HG03025 (cell line): ENCODE results near the gene DIAPH3.

ENCODE experiments used
- ATAC-seq: cut with Tn5 transposase; IDR thresholded peaks from one replicate; pipeline ENCODE4 v1.9.1; 2021; ENCODE audit warnings: mild to moderate bottlenecking, moderate library complexity; ENCODE audit not compliant: unreplicated experiment, low FRiP score

DIAPH3 gene

DNA sequence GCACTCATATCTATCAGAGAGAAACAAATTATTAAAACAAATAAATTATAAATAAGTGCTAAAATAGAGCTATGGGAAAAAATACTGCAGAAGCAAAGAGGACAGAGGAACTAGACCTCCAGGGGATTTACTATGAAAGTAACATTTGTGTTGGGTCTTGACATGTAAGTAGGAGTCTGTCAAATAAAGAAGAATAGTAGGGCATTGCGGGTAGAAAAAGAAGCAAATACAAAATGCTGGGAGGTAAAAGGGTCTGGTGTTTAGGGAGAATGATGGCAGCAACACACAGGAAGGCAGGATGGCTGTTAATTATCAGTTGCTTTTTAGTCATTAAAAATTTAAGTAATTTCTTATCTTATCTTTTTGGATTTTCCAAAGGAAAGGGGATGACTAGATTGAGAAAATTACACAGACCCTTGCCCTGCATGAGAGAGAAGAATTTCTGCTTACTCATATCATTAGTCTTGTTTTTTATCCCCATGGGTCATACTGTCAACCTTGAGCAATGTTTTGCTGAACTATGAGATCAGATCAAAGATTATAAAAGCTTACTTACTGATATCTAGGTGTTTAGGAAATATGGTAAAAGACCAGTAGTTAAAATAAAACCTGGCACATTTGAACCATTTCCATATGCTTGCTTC, 472.7 kb downstream of the DIAPH3 start:
- no peak for ATAC-seq

DNA sequence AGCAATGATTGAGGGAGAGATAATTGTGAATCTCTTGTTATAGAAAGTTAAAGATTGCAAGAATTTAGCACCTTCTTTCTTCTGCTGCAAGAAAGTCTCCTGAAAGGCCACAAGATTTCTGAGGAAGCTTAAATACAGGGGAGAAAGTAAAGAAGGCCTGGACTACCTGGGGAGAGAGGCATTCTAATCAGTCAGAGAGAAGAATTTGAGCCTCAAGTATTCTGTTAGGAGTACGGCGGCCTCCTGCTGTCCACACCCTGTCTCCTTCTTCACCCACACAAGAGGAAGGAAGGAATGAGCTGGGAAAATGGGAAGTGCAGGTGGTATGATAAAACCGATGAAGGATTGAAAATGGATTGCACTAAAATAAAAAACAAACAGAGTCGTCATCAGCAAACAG, 474.7 kb downstream of the DIAPH3 start:
- no peak for ATAC-seq

DNA sequence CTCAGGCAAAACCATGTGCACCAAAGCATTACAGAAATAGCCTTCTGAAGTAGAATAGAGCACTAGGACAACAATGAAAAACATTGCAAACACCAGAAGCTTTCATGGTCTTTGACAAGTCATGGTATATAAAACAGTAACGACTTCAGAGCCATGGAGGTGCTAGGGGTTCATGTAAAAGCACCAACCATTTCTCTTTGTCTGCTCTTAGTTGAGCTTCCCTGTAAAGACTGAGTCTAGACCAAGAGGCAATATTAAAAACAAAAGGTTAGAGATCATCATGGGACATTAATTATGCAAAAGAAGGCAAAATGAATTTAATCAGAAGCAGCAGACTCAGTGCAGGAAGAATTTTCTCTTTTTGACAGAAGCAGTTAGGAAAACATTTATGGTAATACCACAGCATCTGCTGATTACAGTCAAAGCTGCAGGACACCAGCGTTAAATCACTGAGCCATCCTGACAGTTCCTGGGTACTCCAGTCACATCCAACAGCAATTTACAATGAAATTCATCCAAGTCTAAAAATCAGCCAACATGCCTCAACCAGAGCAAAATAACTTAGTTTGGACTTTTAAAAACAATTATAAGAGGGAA, 476.8 kb downstream of the DIAPH3 start:
- ATAC-seq: no peak

- ATAC-seq: no peak
Measured at GRCh38 chr13:59684105-59684504, 479.6 kb downstream of the DIAPH3 start.

- no peak for ATAC-seq
Measured at GRCh38 chr13:59681636-59682311, 482.0 kb downstream of the DIAPH3 start.

DNA sequence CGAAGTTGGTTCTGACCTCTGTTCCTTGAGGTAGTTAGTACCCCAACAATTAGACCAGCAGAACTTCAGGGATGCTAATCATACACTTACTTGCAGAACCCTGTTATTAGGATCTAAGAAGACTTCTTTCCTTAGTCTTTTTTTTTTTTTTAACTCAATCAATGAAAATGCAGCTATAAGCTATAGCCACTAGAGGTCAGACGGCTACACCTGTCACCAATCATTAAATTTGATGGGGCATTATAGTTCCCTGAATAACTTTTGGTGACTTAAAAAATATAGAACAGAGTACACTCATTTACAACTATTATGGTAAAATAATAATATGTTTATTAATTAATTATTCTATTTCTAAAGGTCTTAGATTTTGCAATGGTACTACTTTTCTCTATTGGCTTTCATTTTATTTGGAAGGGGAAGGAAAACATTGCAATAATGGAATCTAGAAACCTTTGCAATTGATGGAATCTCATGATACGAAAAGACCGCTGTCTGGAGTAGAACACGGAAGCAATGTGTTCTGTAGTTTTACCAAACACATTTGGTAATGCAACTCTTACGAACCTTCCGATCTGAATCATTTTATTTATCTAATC, 483.2 kb downstream of the DIAPH3 start:
- no peak for ATAC-seq

DNA sequence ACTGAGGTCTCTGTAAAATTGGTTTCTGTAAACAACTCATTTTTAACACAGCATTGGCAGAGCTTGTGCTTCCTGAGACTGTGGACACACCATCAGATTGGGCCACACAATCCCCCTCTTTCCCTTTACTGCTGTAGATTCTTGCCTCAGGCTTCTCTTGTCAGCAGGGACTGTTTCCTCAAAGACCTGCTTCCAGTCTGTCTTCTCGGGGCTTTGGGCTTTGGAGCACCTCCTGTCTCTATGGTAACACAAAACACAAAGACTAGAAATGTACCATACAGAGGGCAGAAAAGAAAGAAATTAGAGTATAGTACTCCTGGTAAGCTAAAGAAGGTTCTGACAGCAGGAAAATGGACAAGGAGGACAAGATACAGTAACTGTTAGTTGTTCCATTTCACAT, 484.5 kb downstream of the DIAPH3 start:
- no peak for ATAC-seq

DNA sequence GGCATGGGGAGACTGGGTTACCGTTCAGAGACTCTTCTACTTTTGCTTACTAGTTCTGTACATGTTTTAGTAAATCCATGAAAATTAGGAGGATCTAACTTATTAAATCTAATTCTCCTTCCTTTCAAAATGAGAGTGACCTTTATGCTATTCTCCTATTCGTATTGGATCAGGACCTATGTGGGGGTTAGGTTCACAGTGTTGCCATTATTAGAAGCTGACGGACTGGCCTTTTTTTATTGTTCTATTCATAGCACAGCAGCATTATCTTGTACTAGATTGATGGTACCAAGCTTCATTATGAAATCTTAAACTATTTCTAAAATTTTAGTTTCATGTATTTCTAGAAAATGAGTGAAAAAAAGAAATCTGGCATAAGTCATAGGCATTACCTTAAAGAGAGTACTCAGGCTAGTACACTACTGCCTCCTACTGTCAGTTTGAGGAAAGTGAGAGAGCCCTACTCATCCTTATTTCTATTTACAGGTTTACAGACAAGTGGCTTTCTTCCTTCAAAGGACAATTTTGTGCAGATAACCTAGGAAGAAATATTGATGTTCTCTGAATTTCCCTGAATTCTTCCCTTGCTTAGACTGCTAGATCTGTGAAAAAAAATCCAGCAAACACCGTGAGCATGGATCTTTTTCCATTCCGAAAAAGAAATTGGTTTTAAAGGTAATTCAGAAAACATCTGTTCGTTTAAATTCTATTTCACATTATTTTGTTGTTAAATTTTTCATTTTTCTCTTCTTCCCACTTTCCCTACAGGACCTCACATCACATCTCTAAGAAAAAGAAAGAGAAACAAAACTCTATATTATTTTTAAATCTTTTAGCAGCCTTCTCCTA, 485.5 kb downstream of the DIAPH3 start:
- ATAC-seq: peak; percentile 73

GRCh38 chr13:59677430-59677829, 486.3 kb downstream of the DIAPH3 start:
- ATAC-seq: no peak

- no peak for ATAC-seq
Measured at GRCh38 chr13:59674616-59675015, 489.1 kb downstream of the DIAPH3 start.

DNA sequence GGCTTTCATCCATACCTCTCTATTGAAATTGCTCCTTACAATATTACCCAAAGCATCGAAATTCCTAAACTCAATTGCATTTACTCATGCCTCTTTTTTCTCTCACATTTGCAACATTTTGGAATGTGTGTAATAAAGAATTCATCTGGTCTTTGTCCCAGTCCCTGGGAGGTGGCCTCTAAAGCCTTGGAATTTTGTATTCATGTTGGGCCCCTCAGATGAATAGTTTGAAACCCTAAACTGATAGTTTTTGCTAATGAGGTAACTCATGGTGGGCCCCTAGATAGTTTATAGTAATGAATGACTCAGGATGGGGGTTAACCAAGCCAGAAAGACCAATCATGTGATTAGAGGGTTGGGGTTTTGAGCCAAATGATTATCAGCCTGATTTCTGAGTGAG, 490.4 kb downstream of the DIAPH3 start:
- no peak for ATAC-seq

- ATAC-seq: no peak
Measured at GRCh38 chr13:59672445-59672844, 491.3 kb downstream of the DIAPH3 start.

DNA sequence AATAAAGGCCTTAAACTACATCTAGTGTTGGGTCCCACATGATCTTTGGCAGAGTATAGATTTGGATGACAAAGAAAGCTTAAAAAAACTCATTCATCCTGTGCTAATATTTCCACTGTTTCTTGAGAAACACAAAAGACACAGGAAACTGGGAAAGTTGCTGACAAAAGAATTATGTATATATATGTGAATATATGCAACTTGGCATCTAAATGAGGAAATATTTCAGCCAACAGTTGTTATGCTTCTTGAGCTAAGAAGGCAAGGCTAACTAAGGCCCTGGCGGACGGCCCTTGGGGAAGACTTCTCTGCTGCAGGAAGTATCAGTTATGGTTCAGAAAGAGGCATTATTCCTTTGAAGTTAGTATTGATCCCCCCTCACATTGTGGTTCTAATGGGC, 491.8 kb downstream of the DIAPH3 start:
- ATAC-seq: no peak

DNA sequence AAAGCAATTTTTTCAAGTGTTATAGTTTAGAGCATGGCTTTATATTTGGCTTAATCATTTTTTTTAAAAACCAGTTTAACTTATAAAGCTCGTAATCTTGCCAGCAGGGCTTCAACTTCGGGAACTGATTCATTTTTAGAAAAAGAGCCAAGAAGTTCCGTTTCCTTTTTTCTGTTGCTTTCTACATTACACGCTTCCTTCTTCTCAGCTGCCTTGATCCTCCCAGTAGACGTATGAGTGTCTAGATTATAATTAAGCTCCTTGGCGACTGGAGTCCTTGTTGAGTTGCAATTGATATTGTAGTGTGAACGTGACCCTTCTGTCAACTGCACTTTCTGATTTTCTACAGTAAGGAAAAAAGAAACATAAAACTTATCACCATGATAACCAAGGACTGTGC, 497.2 kb downstream of the DIAPH3 start:
- no peak for ATAC-seq

- no peak for ATAC-seq
Measured at GRCh38 chr13:59665732-59666131, 498.0 kb downstream of the DIAPH3 start.

DNA sequence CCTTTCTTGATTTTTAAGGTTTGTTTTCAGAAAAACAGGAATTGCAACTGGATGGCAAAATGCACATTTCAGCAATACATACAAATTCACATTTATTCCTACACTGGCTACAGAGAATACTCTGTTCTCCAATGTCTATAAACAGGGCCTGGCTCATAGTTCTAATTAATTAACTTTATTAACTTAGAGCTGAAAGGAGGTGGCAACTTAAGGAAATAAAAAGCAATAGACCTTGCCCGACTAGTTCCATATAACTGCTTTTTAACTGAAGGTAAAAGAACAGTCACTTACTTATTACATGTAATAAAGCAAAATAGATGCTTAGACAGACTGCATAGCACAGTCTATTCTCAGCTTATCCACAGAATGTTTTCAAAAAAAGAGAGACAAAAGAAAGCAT, 498.5 kb downstream of the DIAPH3 start:
- ATAC-seq: no peak

- no peak for ATAC-seq
Measured at GRCh38 chr13:59664586-59664985, 499.1 kb downstream of the DIAPH3 start.

- no peak for ATAC-seq
Measured at GRCh38 chr13:59663707-59664106, 500.0 kb downstream of the DIAPH3 start.

DNA sequence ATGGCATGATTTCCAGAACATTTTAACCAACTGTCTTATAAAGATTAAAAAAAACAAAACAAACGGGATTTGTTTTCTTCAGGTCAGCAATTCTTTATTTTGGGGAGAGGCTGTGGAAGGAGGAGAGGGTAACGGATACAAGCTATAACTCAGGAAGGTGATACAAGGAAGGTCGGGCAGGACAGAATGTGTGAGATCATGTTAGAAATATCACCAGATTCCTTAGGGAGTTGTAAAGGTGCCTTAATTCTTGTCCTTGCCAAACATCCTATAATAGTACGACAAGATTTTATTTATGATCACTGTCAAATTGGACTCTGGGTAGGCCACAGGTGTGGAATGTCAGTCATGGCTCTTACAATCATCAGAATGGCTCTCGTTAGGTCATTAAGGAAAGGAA, 503.1 kb downstream of the DIAPH3 start:
- ATAC-seq: no peak

DNA sequence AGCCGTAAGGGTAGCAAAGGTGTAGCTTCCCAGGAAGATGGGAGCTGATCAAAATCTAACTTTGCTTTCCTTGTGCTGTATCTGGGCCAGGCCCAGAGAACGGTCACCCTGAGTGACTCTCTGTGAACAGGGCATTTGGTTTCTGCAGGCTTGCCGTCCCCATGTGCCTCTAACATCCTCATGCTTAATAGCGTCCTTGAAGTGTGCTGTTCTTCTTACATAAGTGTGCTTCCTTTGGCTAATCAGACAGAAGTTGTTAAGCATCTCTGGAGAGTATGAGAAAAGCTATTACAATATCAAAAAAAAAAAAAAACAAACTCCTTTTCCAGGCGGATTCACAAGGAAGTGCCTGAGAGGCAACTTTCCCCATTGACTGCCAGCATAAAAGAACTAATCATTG, 503.7 kb downstream of the DIAPH3 start:
- no peak for ATAC-seq
